NCI-H2227 treated with DMSO at 0.1 percent for 48 hours (cell line): ENCODE results near the gene ZNF480.
"Not testable (repeated sequence)": the region's sequence is repeated elsewhere in the genome, so short reads cannot be mapped to it uniquely, and the experiment has no call there.

ENCODE experiments used
- DNase-seq: peaks from one replicate; lab custom pipeline; 2025; lab: John Stamatoyannopoulos, UW

ZNF480 gene

DNA sequence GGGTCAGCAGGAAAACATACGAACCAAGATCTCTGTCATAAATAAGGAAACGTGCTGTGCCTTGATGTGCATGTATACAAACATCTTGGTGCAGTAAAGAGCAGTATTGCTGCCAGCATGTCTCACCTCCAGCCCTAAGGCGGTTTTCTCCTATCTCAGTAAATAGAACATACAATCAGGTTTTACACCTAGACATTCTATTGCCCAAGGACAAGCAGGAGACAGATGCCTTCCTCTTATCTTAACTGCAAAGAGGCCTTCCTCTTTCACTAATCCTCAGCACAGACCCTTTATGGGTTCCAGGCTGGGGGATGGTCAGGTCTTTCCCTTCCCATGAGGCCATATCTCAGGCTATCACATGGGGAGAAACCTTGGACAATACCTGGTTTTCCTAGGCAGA lies 42.1 kb downstream of the ZNF480 start:
- not testable (repeated sequence) for DNase-seq

DNA sequence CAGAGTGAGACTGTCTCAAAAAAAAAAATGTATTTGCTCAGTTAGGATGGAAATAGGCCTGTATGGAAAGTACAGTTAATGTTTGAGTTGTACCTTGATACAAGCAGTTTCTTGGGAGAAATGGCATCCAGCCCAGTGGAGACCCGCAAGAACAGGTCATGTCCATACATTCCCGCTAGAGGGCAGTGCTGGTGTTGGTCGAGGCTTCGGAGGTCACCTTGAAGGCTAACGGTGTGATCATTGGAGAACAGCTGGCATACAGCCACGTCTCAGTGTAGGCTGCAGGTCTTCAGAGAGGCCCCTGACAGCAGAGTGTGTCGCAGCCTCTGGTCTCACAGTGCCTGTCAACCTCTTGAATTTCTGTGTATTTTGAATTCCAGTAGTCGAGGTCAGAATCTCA lies 46.6 kb downstream of the ZNF480 start:
- DNase-seq, result no peak

DNA sequence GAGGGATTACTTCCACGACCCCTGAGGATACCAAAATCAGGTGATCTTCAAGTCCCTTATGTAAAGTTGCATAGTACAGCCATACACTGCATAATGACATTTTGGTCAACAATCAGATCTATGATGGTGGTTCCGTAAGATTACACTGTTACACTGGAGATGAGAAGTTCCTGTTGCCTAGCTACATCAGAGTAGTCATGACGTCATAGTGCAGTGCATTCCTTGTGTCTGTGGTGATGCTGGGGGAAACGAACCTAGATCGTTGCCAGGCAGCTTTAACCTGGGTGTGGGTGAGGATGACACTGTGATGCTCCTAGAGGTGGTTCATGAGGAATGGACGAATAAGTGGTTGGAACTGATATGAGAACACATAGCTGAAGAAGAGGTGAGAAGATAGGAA lies 48.2 kb downstream of the ZNF480 start:
- no peak for DNase-seq

DNA sequence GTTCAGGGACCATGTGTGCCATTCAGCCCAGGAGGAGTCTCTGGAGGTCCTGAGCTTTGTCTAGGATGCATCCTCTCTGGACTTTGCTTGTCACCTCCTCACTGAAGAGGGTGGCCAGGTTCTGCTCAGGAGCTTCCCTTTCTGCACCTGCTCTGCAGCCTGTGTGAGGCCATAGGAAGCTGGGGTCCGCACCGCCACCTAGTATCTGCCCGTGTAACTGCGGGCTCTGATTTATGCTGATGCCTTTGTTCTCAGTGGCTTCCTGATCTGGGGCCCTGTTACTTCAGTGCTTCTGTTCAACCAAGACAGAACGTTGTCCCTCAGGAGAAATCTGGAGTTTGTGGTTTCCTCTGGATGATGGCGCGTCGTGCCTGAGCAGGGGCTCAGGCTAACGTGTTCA lies 54.5 kb downstream of the ZNF480 start:
- no peak for DNase-seq

DNA sequence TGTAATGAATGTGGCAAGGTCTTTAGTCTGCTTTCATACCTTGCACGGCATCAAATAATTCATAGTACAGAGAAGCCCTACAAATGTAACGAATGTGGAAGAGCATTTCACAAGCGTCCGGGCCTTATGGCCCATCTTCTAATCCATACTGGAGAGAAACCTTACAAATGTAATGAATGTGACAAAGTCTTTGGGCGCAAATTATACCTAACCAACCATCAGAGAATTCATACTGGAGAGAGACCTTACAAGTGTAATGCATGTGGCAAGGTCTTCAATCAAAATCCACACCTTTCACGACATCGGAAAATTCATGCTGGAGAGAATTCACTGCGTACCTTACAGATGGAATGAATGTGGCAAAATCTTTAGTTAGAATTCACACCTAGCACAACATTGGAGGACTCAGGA lies 69.5 kb downstream of the ZNF480 start:
- DNase-seq, result no peak

DNA sequence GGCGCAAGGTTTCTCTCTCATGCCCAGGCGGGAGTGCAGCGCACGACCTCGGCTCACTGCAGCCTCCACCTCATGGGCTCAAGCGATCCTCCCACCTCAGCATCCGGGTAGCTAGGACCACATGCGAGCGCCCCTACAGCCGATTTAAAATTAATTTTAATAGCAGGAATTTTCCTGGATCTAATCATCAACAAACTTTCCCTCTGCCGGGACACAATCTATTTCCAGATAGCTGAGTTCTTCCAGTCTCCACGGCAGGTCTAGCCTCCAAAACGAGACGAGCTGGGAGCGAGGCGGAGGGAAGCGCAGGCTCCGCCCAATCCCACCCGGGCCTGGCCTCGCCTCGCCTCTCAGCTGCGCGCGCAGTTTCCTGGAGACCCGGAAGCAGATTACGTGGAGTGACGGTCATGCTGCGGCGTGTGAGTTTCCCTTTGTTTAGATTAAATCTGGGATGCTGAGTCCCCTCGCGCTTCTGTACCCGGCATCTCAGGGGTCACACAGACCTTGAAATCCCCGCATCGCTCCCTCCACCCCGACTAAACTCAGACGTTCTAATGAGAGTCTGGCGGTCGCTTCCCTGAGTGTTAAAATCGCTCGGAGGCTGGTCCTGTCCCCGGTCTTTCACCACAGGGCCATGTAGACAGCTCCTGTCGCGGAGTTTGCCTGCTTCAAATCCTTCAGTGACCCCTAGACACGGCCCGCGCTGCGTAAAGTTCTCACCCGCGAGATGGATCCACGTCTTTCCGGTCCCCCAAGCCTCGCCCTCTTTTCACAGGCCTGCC lies 72.8 kb downstream of the ZNF480 start, which contains the start of gene ZNF880:
Gene ZNF880 (plus strand): TSS at position 365 of the 782 bp plus-strand sequence. CDS start 43 bp downstream, at position 408.
- no peak for DNase-seq

DNA sequence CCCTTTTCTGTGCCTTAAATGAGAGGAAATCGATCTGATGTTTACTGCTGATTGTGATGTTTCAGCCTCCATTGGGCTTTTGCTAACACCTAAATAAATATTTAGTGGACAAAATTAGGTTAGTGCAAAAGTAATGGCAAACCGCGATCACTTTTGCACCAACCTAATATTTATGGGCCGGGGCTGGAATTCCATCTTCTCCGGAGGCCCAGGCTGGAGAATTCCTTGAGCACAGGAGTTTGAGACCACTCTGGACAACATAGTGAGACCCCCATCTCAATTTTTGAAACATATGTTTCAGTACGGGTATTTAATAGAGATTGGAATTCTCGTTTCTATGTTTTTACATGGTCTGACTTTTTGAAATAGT lies 73.4 kb downstream of the ZNF480 start:
- DNase-seq, result no peak
